Esophagus muscularis mucosa (tissue), 3 donors: ENCODE measurements around the gene FBXW11.

Source experiments
- CTCF ChIP-seq, 3 experiments: fragments of 200-600 bp in 2 of 3; fragments of 450-650 bp in 1 of 3; sonication (generic) in 2 of 3; IDR thresholded peaks; one replicate each; pipeline ENCODE4 v1.5.1; 2017 to 2019; ENCODE audit warnings: antibody characterized with exemption in 3 of 3, mild to moderate bottlenecking in 2 of 3, moderate library complexity in 1 of 3
- POLR2A ChIP-seq: fragments of 450-650 bp; IDR thresholded peaks from one replicate; pipeline ENCODE4 v1.6.1; 2017; ENCODE audit warnings: antibody characterized with exemption, moderate library complexity, mild to moderate bottlenecking, low read depth

- TF ChIP-seq POLR2A: no peak
- no peak for TF ChIP-seq CTCF (IDR thresholded peaks at IDR 0.05)
Measured at GRCh38 chr5:171891150-171891549, 115.3 kb downstream of the FBXW11 start.
